H9 (cell line): ENCODE measurements around the gene TRAF3. TPM values are rescaled to one million over a fixed set of nuclear protein-coding genes. Genes with fewer than 3 reads are reported as not detected.

Experiments used
- DNase-seq: peaks from one replicate; pipeline ENCODE4 v3.0.0-alpha.2; 2017
- H2AFZ ChIP-seq: one replicate; pipeline ENCODE4 v1.6.1; 2013; ENCODE audit warnings: mild to moderate bottlenecking, low read length, control low read depth, moderate library complexity
- H2AK5ac ChIP-seq: 2 replicates; pipeline ENCODE4 v1.6.1; 2013; ENCODE audit warnings: low read length, control low read depth, mixed read lengths; ENCODE audit not compliant: insufficient read length
- H2BK120ac ChIP-seq: one replicate; pipeline ENCODE4 v1.6.1; 2013; ENCODE audit warnings: low read depth, mild to moderate bottlenecking, low read length, control low read depth, inconsistent platforms; ENCODE audit not compliant: poor library complexity, severe bottlenecking
- H2BK12ac ChIP-seq: 2 replicates; pipeline ENCODE4 v1.6.1; 2013; ENCODE audit warnings: low read length, control low read depth, mixed read lengths, low read depth; ENCODE audit not compliant: insufficient read length
- H2BK15ac ChIP-seq: 2 replicates; pipeline ENCODE4 v1.6.1; 2013; ENCODE audit warnings: low read depth, low read length, control low read depth
- H2BK20ac ChIP-seq: one replicate; pipeline ENCODE4 v1.6.1; 2013; ENCODE audit warnings: low read depth, mild to moderate bottlenecking, low read length, control low read depth, inconsistent platforms; ENCODE audit not compliant: poor library complexity, severe bottlenecking
- H2BK5ac ChIP-seq: 2 replicates; pipeline ENCODE4 v1.6.1; 2013; ENCODE audit warnings: low read length, control low read depth, mixed read lengths; ENCODE audit not compliant: insufficient read length
- H3K14ac ChIP-seq: 2 replicates; pipeline ENCODE4 v1.6.1; 2013; ENCODE audit warnings: low read length, control low read depth; ENCODE audit not compliant: insufficient read depth
- H3K18ac ChIP-seq: 2 replicates; pipeline ENCODE4 v1.6.1; 2013; ENCODE audit warnings: low read depth, mild to moderate bottlenecking, mixed read lengths, low read length, control low read depth; ENCODE audit not compliant: insufficient read length
- H3K23ac ChIP-seq: 2 replicates; pipeline ENCODE4 v1.6.1; 2013; ENCODE audit warnings: low read length, control low read depth, mixed read lengths, low read depth; ENCODE audit not compliant: insufficient read length
- H3K23me2 ChIP-seq: 2 replicates; pipeline ENCODE4 v1.6.1; 2013; ENCODE audit warnings: low read depth, mild to moderate bottlenecking, mixed read lengths, low read length, control low read depth; ENCODE audit not compliant: insufficient read length, poor library complexity, severe bottlenecking
- H3K27ac ChIP-seq: 2 replicates; pipeline ENCODE4 v1.5.1; 2013; ENCODE audit warnings: low read length, control low read depth, mixed read lengths, low read depth; ENCODE audit not compliant: insufficient read length
- H3K27me3 ChIP-seq: 2 replicates; pipeline ENCODE4 v1.6.1; 2013; ENCODE audit warnings: low read length, control low read depth, inconsistent platforms; ENCODE audit not compliant: insufficient read depth
- H3K4ac ChIP-seq: 2 replicates; pipeline ENCODE4 v1.6.1; 2013; ENCODE audit warnings: low read depth, mild to moderate bottlenecking, control low read depth, inconsistent platforms, low read length, moderate library complexity
- H3K4me1 ChIP-seq: 2 replicates; pipeline ENCODE4 v1.6.1; 2013; ENCODE audit warnings: low read length, control low read depth, inconsistent platforms; ENCODE audit not compliant: insufficient read depth
- H3K4me2 ChIP-seq: 2 replicates; pipeline ENCODE4 v1.6.1; 2013; ENCODE audit warnings: low read length, control low read depth, mixed read lengths; ENCODE audit not compliant: insufficient read length, insufficient read depth
- H3K56ac ChIP-seq: 2 replicates; pipeline ENCODE4 v1.6.1; 2013; ENCODE audit warnings: low read depth, mild to moderate bottlenecking, mixed read lengths, low read length, control low read depth; ENCODE audit not compliant: insufficient read length
- H3K79me1 ChIP-seq: 2 replicates; pipeline ENCODE4 v1.6.1; 2013; ENCODE audit warnings: low read depth, mild to moderate bottlenecking, moderate library complexity, low read length, control low read depth, inconsistent platforms; ENCODE audit not compliant: insufficient read depth, poor library complexity, severe bottlenecking
- H3K79me2 ChIP-seq: 2 replicates; pipeline ENCODE4 v1.6.1; 2013; ENCODE audit warnings: low read length, control low read depth, inconsistent platforms; ENCODE audit not compliant: insufficient read depth
- H3K9ac ChIP-seq: 2 replicates; pipeline ENCODE4 v1.6.1; 2013; ENCODE audit warnings: low read length, control low read depth, mixed read lengths; ENCODE audit not compliant: insufficient read length; ENCODE audit errors: extremely low read depth
- H3K9me3 ChIP-seq: one replicate; pipeline ENCODE4 v1.6.1; 2013; ENCODE audit warnings: low read depth, low read length, inconsistent platforms; ENCODE audit not compliant: control insufficient read depth
- H3T11ph ChIP-seq: one replicate; pipeline ENCODE4 v1.6.1; 2013; ENCODE audit warnings: mild to moderate bottlenecking, low read length, control low read depth, inconsistent platforms
- H4K20me1 ChIP-seq: one replicate; pipeline ENCODE4 v1.6.1; 2013; ENCODE audit not compliant: control insufficient read depth, insufficient read length, insufficient read depth
- H4K5ac ChIP-seq: 2 replicates; pipeline ENCODE4 v1.6.1; 2013; ENCODE audit warnings: low read depth, mild to moderate bottlenecking, mixed read lengths, low read length, control low read depth; ENCODE audit not compliant: insufficient read length
- H4K8ac ChIP-seq: replicated peaks from 2 replicates; pipeline ENCODE4 v1.6.1; 2013; ENCODE audit warnings: low read length, control low read depth, mixed read lengths, low read depth; ENCODE audit not compliant: insufficient read length
- H4K91ac ChIP-seq: 2 replicates; pipeline ENCODE4 v1.6.1; 2013; ENCODE audit warnings: low read depth, mild to moderate bottlenecking, moderate library complexity, mixed read lengths, low read length, control low read depth; ENCODE audit not compliant: insufficient read length
- H3K27ac Mint-ChIP-seq, 3 experiments: 2 replicates in 2 of 3; 3 replicates in 1 of 3; pipeline ENCODE4 v1.8.0; 2020 to 2021; ENCODE audit warnings: mixed read lengths in 3 of 3, mild to moderate bottlenecking in 1 of 3, moderate library complexity in 1 of 3
- H3K27me3 Mint-ChIP-seq: 2 replicates; pipeline ENCODE4 v1.8.0; 2021; ENCODE audit warnings: low read depth, mild to moderate bottlenecking, moderate library complexity, mixed read lengths
- H3K36me3 Mint-ChIP-seq, 3 experiments: 2 replicates in 2 of 3; 3 replicates in 1 of 3; pipeline ENCODE4 v1.8.0; 2020 to 2021; ENCODE audit warnings: low read depth in 3 of 3, mixed read lengths in 3 of 3; ENCODE audit not compliant: insufficient read depth in 1 of 3
- H3K4me1 Mint-ChIP-seq, 2 experiments: 2 replicates each; pipeline ENCODE4 v1.8.0; 2020; ENCODE audit warnings: mixed read lengths in 2 of 2
- H3K4me3 Mint-ChIP-seq, 2 experiments: 2 replicates in 1 of 2; 3 replicates in 1 of 2; pipeline ENCODE4 v1.8.0; 2020 to 2021; ENCODE audit warnings: mild to moderate bottlenecking in 2 of 2, mixed read lengths in 2 of 2, moderate library complexity in 1 of 2
- H3K9me3 Mint-ChIP-seq, 2 experiments: 2 replicates in 1 of 2; 3 replicates in 1 of 2; pipeline ENCODE4 v1.8.0; 2020; ENCODE audit warnings: mild to moderate bottlenecking in 2 of 2, mixed read lengths in 2 of 2, moderate library complexity in 1 of 2
- CTCF ChIP-seq: fragments of 200-600 bp; sonication (generic); conservative IDR thresholded peaks from 3 replicates; pipeline ENCODE4 v1.8.0; 2021; ENCODE audit warnings: antibody characterized with exemption, mild to moderate bottlenecking
- WGBS: extraction: QIAGEN DNeasy Blood & Tissue Kit; methylation state at CpG from one replicate; pipeline ENCODE4 v1.1.7; 2013; ENCODE audit warnings: missing lambda C conversion rate, low lambda C conversion rate, mixed read lengths; ENCODE audit not compliant: insufficient read length; ENCODE audit errors: extremely low coverage; 5-methylcytosine and 5-hydroxymethylcytosine counted together
- total RNA-seq: library from RNA; stranded (reverse); gene quantifications from 2 replicates; pipeline ENCODE4 v1.2.1, GENCODE V29; 2021

The TRAF3 gene
- total RNA-seq, 1 experiment from 2014 or later: 9.6 TPM

DNA sequence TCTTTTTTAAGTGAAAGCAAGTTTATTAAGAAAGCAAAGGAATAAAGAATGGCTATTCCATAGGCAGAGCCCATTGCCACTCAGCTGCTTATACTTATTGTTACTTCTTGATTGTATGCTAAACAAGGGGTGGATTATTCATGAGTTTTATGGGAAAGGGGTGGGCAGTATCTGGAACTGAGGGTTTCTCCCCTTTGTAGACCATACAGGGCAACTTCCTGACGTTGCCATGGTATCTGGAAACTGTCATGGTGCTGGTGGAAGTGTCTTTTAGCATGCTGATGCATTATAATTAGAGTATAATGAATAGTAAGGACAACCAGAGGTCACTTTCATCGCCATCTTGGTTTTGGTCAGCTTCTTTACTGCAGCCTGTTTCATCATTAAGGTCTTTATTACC lies 78.9 kb downstream of the TRAF3 start:
- H3K4me1 Mint-ChIP-seq: peaks cover 14 to 15% of the 10 kb centered on the region in 2 experiments
- TF ChIP-seq CTCF: no peak
- no peak overlapping the region for H3K4ac ChIP-seq
- DNase-seq: no peak
- no peak overlapping the region for H2BK5ac ChIP-seq
- H3K36me3 Mint-ChIP-seq: peaks cover 12 to 31% (median 28%) of the 10 kb centered on the region in 3 experiments
- H2BK15ac ChIP-seq: no peak overlapping the region
- H3K18ac ChIP-seq: no peak overlapping the region
- H3K79me2 ChIP-seq: no peaks in the 10 kb centered on the region
- H3K27me3 ChIP-seq: no peaks in the 10 kb centered on the region
- no peak overlapping the region for H3K4me3 Mint-ChIP-seq
- H3K9me3 ChIP-seq: no peaks in the 10 kb centered on the region
- H3K23me2 ChIP-seq: no peaks in the 10 kb centered on the region
- no peak overlapping the region for H4K5ac ChIP-seq
- no peak overlapping the region for H3K14ac ChIP-seq
- H2BK120ac ChIP-seq: no peak overlapping the region
- H3K4me2 ChIP-seq: no peak overlapping the region
- H4K91ac ChIP-seq: no peak overlapping the region
- H2BK20ac ChIP-seq: no peak overlapping the region
- H4K8ac ChIP-seq: no peak overlapping the region
- no peak overlapping the region for H3K56ac ChIP-seq
- H2BK12ac ChIP-seq: no peak overlapping the region
- no peaks in the 10 kb centered on the region for H3K4me1 ChIP-seq
- H3K9me3 Mint-ChIP-seq: peaks cover 17 to 20% of the 10 kb centered on the region in 2 experiments
- H2AK5ac ChIP-seq: no peak overlapping the region
- no peak overlapping the region for H3T11ph ChIP-seq
- H3K9ac ChIP-seq: no peak overlapping the region
- H3K27ac ChIP-seq: no peak overlapping the region
- H2AFZ ChIP-seq: no peak overlapping the region
- H3K27me3 Mint-ChIP-seq: no peaks in the 10 kb centered on the region
- no peak overlapping the region for H3K23ac ChIP-seq
- H3K27ac Mint-ChIP-seq: no peak overlapping the region
- no peaks in the 10 kb centered on the region for H3K79me1 ChIP-seq
- no peaks in the 10 kb centered on the region for H4K20me1 ChIP-seq
- no CpG with 5 or more reads among the region's 2 CpGs for WGBS
